ENCODE results near the gene POU2AF1.

- TF ChIP-seq CTCF (IDR thresholded peaks at IDR 0.05), result no peak
- no peak for TF ChIP-seq POLR2A (IDR thresholded peaks at IDR 0.05)
- TF ChIP-seq POLR2AphosphoS5 (IDR thresholded peaks at IDR 0.05; ENCODE audit: insufficient read depth in 1 of 2, low read depth in 1 of 2), result no peak
Measured at GRCh38 chr11:111418436-111418787, 39.3 kb upstream of the POU2AF1 start.

All from vagina (tissue), 2 donors.